ENCODE data around the gene SFTPA1. TPM values are rescaled to one million over a fixed set of nuclear protein-coding genes. Genes with fewer than 3 reads are reported as not detected.
"Not testable (repeated sequence)": the region's sequence is repeated elsewhere in the genome, so short reads cannot be mapped to it uniquely, and the experiment has no call there.

Gene SFTPA1
- not detected in 2 replicates for total RNA-seq (2014; rRNA removed; shearing (Covaris generic))

- no peak for DNase-seq (ENCODE audit: low read depth)
These were observed at the start of gene SFTPA1 for GRCh38 chr10:79610601-79611191. TSS of gene SFTPA1 (plus strand) at chr10:79610939. CDS start at chr10:79611826, 887 bp downstream.

GRCh38 chr10:79561257-79561656 lies 49.5 kb upstream of the SFTPA1 start:
- no peak for DNase-seq (ENCODE audit: low read depth)

- DNase-seq (ENCODE audit: low read depth): peak; percentile 34
These were observed 48.5 kb upstream of the SFTPA1 start for GRCh38 chr10:79562135-79562756.

- DNase-seq (ENCODE audit: low read depth): no peak
These were observed 47.3 kb upstream of the SFTPA1 start for GRCh38 chr10:79563426-79563825.

GRCh38 chr10:79570624-79571023 lies 40.1 kb upstream of the SFTPA1 start:
- not testable (repeated sequence) for DNase-seq (ENCODE audit: low read depth)

- DNase-seq (ENCODE audit: low read depth): no peak
These were observed 31.4 kb upstream of the SFTPA1 start for GRCh38 chr10:79579361-79579760.

GRCh38 chr10:79581044-79581443 lies 29.7 kb upstream of the SFTPA1 start:
- DNase-seq (ENCODE audit: low read depth): no peak

- no peak for DNase-seq (ENCODE audit: low read depth)
These were observed 28.6 kb upstream of the SFTPA1 start for GRCh38 chr10:79582096-79582495.

GRCh38 chr10:79582954-79583353 lies 27.8 kb upstream of the SFTPA1 start:
- not testable (repeated sequence) for DNase-seq (ENCODE audit: low read depth)

- no peak for DNase-seq (ENCODE audit: low read depth)
These were observed 27.2 kb upstream of the SFTPA1 start for GRCh38 chr10:79583488-79584024.

- no peak for DNase-seq (ENCODE audit: low read depth)
These were observed 24.7 kb upstream of the SFTPA1 start for GRCh38 chr10:79585870-79586527.

GRCh38 chr10:79586933-79587332 lies 23.8 kb upstream of the SFTPA1 start:
- no peak for DNase-seq (ENCODE audit: low read depth)

GRCh38 chr10:79588800-79589199 lies 21.9 kb upstream of the SFTPA1 start:
- DNase-seq (ENCODE audit: low read depth): no peak

- no peak for DNase-seq (ENCODE audit: low read depth)
These were observed 17.4 kb upstream of the SFTPA1 start for GRCh38 chr10:79593377-79593776.

- DNase-seq (ENCODE audit: low read depth): not testable (repeated sequence)
These were observed 16.2 kb upstream of the SFTPA1 start for GRCh38 chr10:79594565-79594964.

GRCh38 chr10:79595510-79595909 lies 15.2 kb upstream of the SFTPA1 start:
- no peak for DNase-seq (ENCODE audit: low read depth)

- not testable (repeated sequence) for DNase-seq (ENCODE audit: low read depth)
These were observed 11.1 kb upstream of the SFTPA1 start for GRCh38 chr10:79599644-79600043.

GRCh38 chr10:79601939-79602338 lies 8.8 kb upstream of the SFTPA1 start:
- DNase-seq (ENCODE audit: low read depth): no peak

- no peak for DNase-seq (ENCODE audit: low read depth)
These were observed 7.8 kb upstream of the SFTPA1 start for GRCh38 chr10:79602953-79603352.

- DNase-seq (ENCODE audit: low read depth): no peak
These were observed 6.4 kb upstream of the SFTPA1 start for GRCh38 chr10:79604294-79604693.

- no peak for DNase-seq (ENCODE audit: low read depth)
These were observed 5.4 kb upstream of the SFTPA1 start for GRCh38 chr10:79605308-79605707.

GRCh38 chr10:79608505-79609375 lies 2.0 kb upstream of the SFTPA1 start:
- DNase-seq (ENCODE audit: low read depth): peak; percentile 29

All from RPMI7951 (cell line).